GM12892 (cell line): ENCODE data around the gene CLEC4G.

Experiments used
- POLR2A ChIP-seq: IDR thresholded peaks from 2 replicates; pipeline ENCODE4 v1.6.1; 2011; ENCODE audit warnings: low read depth, low read length, control low read depth
- POLR2AphosphoS5 ChIP-seq: IDR thresholded peaks from 2 replicates; pipeline ENCODE4 v1.6.1; 2011; ENCODE audit warnings: low read depth, low read length, control low read depth
- TAF1 ChIP-seq: IDR thresholded peaks from 2 replicates; pipeline ENCODE4 v1.6.1; 2011; ENCODE audit warnings: low read depth, mild to moderate bottlenecking, control low read depth, low read length, borderline replicate concordance

- no peak for TF ChIP-seq TAF1
- TF ChIP-seq POLR2AphosphoS5, result no peak
- no peak for TF ChIP-seq POLR2A
Observed at GRCh38 chr19:7690779-7691258, 41.1 kb downstream of the CLEC4G start.
